Dermis blood vessel endothelial cell (primary cell): ENCODE measurements around the gene LPO. TPM values are rescaled to one million over a fixed set of nuclear protein-coding genes. Genes with fewer than 3 reads are reported as not detected.

Experiments used
- DNase-seq: peaks from one replicate; pipeline ENCODE4 v3.0.0; 2010
- total RNA-seq: library from RNA; depleted of rRNA; stranded (reverse); fragments of >200 nt; gene quantifications from 2 replicates; pipeline ENCODE4 v1.2.3, GENCODE V29; 2014

The LPO gene
- total RNA-seq, 1 donor from 2014 or later = under 0.01 TPM

- DNase-seq = no peak
Measured at GRCh38 chr17:58229881-58230280, 8.5 kb upstream of the LPO start.

GRCh38 chr17:58231641-58232040 is 6.7 kb upstream of the LPO start:
- no peak for DNase-seq

- peak; percentile 30 for DNase-seq
Measured at GRCh38 chr17:58232707-58233156, 5.7 kb upstream of the LPO start.

GRCh38 chr17:58233543-58233942 is 4.8 kb upstream of the LPO start:
- no peak for DNase-seq

GRCh38 chr17:58234512-58234911 is 3.9 kb upstream of the LPO start:
- no peak for DNase-seq

- no peak for DNase-seq
Measured at GRCh38 chr17:58235821-58236220, 2.6 kb upstream of the LPO start.

GRCh38 chr17:58236394-58236793 is 2.0 kb upstream of the LPO start:
- DNase-seq = no peak

GRCh38 chr17:58239987-58240386 is 1.6 kb downstream of the LPO start:
- no peak for DNase-seq

GRCh38 chr17:58242171-58242784 is 3.9 kb downstream of the LPO start:
- DNase-seq = no peak

GRCh38 chr17:58244963-58245362 is 6.6 kb downstream of the LPO start:
- no peak for DNase-seq

- no peak for DNase-seq
Measured at GRCh38 chr17:58245428-58246103, 7.2 kb downstream of the LPO start.

- no peak for DNase-seq
Measured at GRCh38 chr17:58246104-58246740, 7.8 kb downstream of the LPO start.

- no peak for DNase-seq
Measured at GRCh38 chr17:58246781-58247180, 8.4 kb downstream of the LPO start.

- DNase-seq = no peak
Measured at GRCh38 chr17:58247511-58248363, 9.4 kb downstream of the LPO start.

- no peak for DNase-seq
Measured at GRCh38 chr17:58248955-58249269, 10.5 kb downstream of the LPO start.

GRCh38 chr17:58249270-58250133 is 11.1 kb downstream of the LPO start:
- DNase-seq = peak; percentile 66

- DNase-seq = no peak
Measured at GRCh38 chr17:58250344-58251011, 12.1 kb downstream of the LPO start.

GRCh38 chr17:58252141-58252540 is 13.8 kb downstream of the LPO start:
- DNase-seq = no peak

GRCh38 chr17:58253082-58253481 is 14.7 kb downstream of the LPO start:
- no peak for DNase-seq

GRCh38 chr17:58254803-58255202 is 16.4 kb downstream of the LPO start:
- DNase-seq = no peak

- no peak for DNase-seq
Measured at GRCh38 chr17:58262149-58262548, 23.8 kb downstream of the LPO start.

- DNase-seq = no peak
Measured at GRCh38 chr17:58263773-58264172, 25.4 kb downstream of the LPO start.
